Activated CD4-positive, alpha-beta memory T cell treated with anti-CD3 and anti-CD28 coated beads, Interleukin-2, amount 10 ng/mL, durations not matched to agents 7 days and 5 days (primary cell): ENCODE results near the gene ATAD2B. TPM values are rescaled to one million over a fixed set of nuclear protein-coding genes. Genes with fewer than 3 reads are reported as not detected.

Source experiments
- CTCF ChIA-PET: fragments of 350-600 bp; sonication (Branson Sonifier 250); formaldehyde crosslinking; loops from one replicate; lab custom pipeline; 2021; ENCODE audit warnings: antibody characterized with exemption, inconsistent platforms; lab: Charles Lee
- POLR2A ChIA-PET: fragments of 350-600 bp; sonication (Branson Sonifier 250); formaldehyde crosslinking; loops from one replicate; lab custom pipeline; 2021; ENCODE audit warnings: antibody characterized with exemption; lab: Charles Lee
- DNase-seq: peaks from one replicate; pipeline ENCODE4 v3.0.0-alpha.2; 2020
- H3K27ac Mint-ChIP-seq: one replicate; pipeline ENCODE4 v1.8.0; 2021; ENCODE audit warnings: mild to moderate bottlenecking, mixed read lengths
- H3K27me3 Mint-ChIP-seq: one replicate; pipeline ENCODE4 v1.8.0; 2021; ENCODE audit warnings: mixed read lengths
- H3K36me3 Mint-ChIP-seq: one replicate; pipeline ENCODE4 v1.8.0; 2021; ENCODE audit warnings: low read depth, mixed read lengths
- H3K4me1 Mint-ChIP-seq: one replicate; pipeline ENCODE4 v1.8.0; 2021; ENCODE audit warnings: mixed read lengths
- H3K4me3 Mint-ChIP-seq: one replicate; pipeline ENCODE4 v1.8.0; 2021; ENCODE audit warnings: mild to moderate bottlenecking, mixed read lengths
- H3K9me3 Mint-ChIP-seq: one replicate; pipeline ENCODE4 v1.8.0; 2021; ENCODE audit warnings: mixed read lengths
- total RNA-seq, 2 experiments: library from RNA; stranded (reverse); gene quantifications; one replicate each; pipeline ENCODE4 v1.2.3, GENCODE V29; 2021

Gene ATAD2B
- total RNA-seq, 2 experiments from 2014 or later = 17.6 to 19.5 TPM

GRCh38 chr2:23904692-23905091, 22.2 kb downstream of the ATAD2B start:
- H3K36me3 Mint-ChIP-seq = no peaks in the 10 kb centered on the region
- ChIA-PET CTCF (interaction anchor here (0.7 kb wide), 1 partner anchor 20 kb away, joined by 3 read pairs; no protein-coding TSS in a partner anchor), POLR2A (interaction anchor here (0.7 kb wide), 1 partner anchor 21 kb away, joined by 3 read pairs; no protein-coding TSS in a partner anchor)
- no peaks in the 10 kb centered on the region for H3K27me3 Mint-ChIP-seq
- no peak overlapping the region for H3K4me3 Mint-ChIP-seq
- H3K4me1 Mint-ChIP-seq = peaks cover 7% of the 10 kb centered on the region
- no peaks in the 10 kb centered on the region for H3K9me3 Mint-ChIP-seq
- DNase-seq = no peak
- H3K27ac Mint-ChIP-seq = no peak overlapping the region

GRCh38 chr2:23904215-23904614, 22.7 kb downstream of the ATAD2B start:
- ChIA-PET CTCF (interaction anchor here (0.7 kb wide), 2 partner anchors 19 to 482 kb away, joined by 3 read pairs; no protein-coding TSS in a partner anchor), POLR2A (interaction anchor here (0.7 kb wide), 1 partner anchor 21 kb away, joined by 3 read pairs; no protein-coding TSS in a partner anchor)
- no peak overlapping the region for H3K4me3 Mint-ChIP-seq
- DNase-seq = no peak
- H3K27me3 Mint-ChIP-seq = no peaks in the 10 kb centered on the region
- H3K4me1 Mint-ChIP-seq = peaks cover 7% of the 10 kb centered on the region
- no peaks in the 10 kb centered on the region for H3K36me3 Mint-ChIP-seq
- no peaks in the 10 kb centered on the region for H3K9me3 Mint-ChIP-seq
- H3K27ac Mint-ChIP-seq = no peak overlapping the region

GRCh38 chr2:23903034-23903433, 23.9 kb downstream of the ATAD2B start:
- Mint-ChIP-seq H3K27me3 (no peaks in the 10 kb centered on the region), H3K4me3 (no peak overlapping the region), H3K9me3 (no peaks in the 10 kb centered on the region), H3K36me3 (no peaks in the 10 kb centered on the region), H3K27ac (no peak overlapping the region), H3K4me1 (peaks cover 7% of the 10 kb centered on the region)
- ChIA-PET POLR2A (no interaction called here), CTCF (interaction anchor here (1.0 kb wide), 1 partner anchor 78 kb away, joined by 3 read pairs; no protein-coding TSS in a partner anchor)
- DNase-seq = no peak

GRCh38 chr2:23901966-23902846, 24.7 kb downstream of the ATAD2B start:
- Mint-ChIP-seq H3K4me1 (peaks cover 7% of the 10 kb centered on the region), H3K27ac (no peak overlapping the region), H3K4me3 (no peak overlapping the region), H3K36me3 (no peaks in the 10 kb centered on the region), H3K27me3 (no peaks in the 10 kb centered on the region), H3K9me3 (no peaks in the 10 kb centered on the region)
- ChIA-PET CTCF (interaction anchor here (1.0 kb wide), 1 partner anchor 78 kb away, joined by 3 read pairs; no protein-coding TSS in a partner anchor), POLR2A (no interaction called here)
- no peak for DNase-seq

- DNase-seq = no peak
- Mint-ChIP-seq H3K36me3 (no peaks in the 10 kb centered on the region), H3K27ac (no peak overlapping the region), H3K4me1 (peaks cover 9% of the 10 kb centered on the region), H3K4me3 (no peak overlapping the region), H3K27me3 (no peaks in the 10 kb centered on the region), H3K9me3 (no peaks in the 10 kb centered on the region)
- ChIA-PET POLR2A (interaction anchor here (0.8 to 1.7 kb wide), 4 partner anchors 10 to 26 kb away, joined by 4 to 6 read pairs (median 4); partner anchors contain the start of gene ATAD2B), CTCF (interaction anchor here (1.0 kb wide), 1 partner anchor 10 kb away, joined by 4 read pairs; no protein-coding TSS in a partner anchor)
Measured at GRCh38 chr2:23900541-23901322, 26.2 kb downstream of the ATAD2B start.

GRCh38 chr2:23900133-23900532, 26.8 kb downstream of the ATAD2B start:
- Mint-ChIP-seq H3K36me3 (no peaks in the 10 kb centered on the region), H3K27me3 (no peaks in the 10 kb centered on the region), H3K9me3 (no peaks in the 10 kb centered on the region), H3K4me3 (no peak overlapping the region), H3K27ac (no peak overlapping the region), H3K4me1 (peaks cover 9% of the 10 kb centered on the region)
- ChIA-PET CTCF (interaction anchor here (1.0 kb wide), 1 partner anchor 11 kb away, joined by 4 read pairs; no protein-coding TSS in a partner anchor), POLR2A (interaction anchor here (1.4 to 1.7 kb wide), 3 partner anchors 9 to 27 kb away, joined by 4 to 6 read pairs (median 4); partner anchors contain the start of gene ATAD2B)
- DNase-seq = no peak

GRCh38 chr2:23871206-23871605, 55.7 kb downstream of the ATAD2B start:
- ChIA-PET CTCF (no interaction called here), POLR2A (interaction anchor here (0.9 kb wide), 1 partner anchor 55 kb away, joined by 3 read pairs; no protein-coding TSS in a partner anchor)
- Mint-ChIP-seq H3K9me3 (no peaks in the 10 kb centered on the region), H3K4me3 (no peak overlapping the region), H3K4me1 (peaks cover 15% of the 10 kb centered on the region), H3K27me3 (no peaks in the 10 kb centered on the region), H3K27ac (no peak overlapping the region), H3K36me3 (peaks cover 45% of the 10 kb centered on the region)
- DNase-seq = no peak

- no peak for DNase-seq
- Mint-ChIP-seq H3K4me3 (no peak overlapping the region), H3K4me1 (peaks cover 15% of the 10 kb centered on the region), H3K27me3 (no peaks in the 10 kb centered on the region), H3K9me3 (no peaks in the 10 kb centered on the region), H3K27ac (no peak overlapping the region), H3K36me3 (peaks cover 31% of the 10 kb centered on the region)
- CTCF ChIA-PET = interaction anchor here (1.3 to 2.1 kb wide), 2 partner anchors 43 to 59 kb away, joined by 3 to 6 read pairs; partner anchors contain the start of gene ATAD2B
- POLR2A ChIA-PET = no interaction called here
Measured at GRCh38 chr2:23867449-23867848, 59.5 kb downstream of the ATAD2B start.

- H3K9me3 Mint-ChIP-seq = no peaks in the 10 kb centered on the region
- no peak overlapping the region for H3K4me3 Mint-ChIP-seq
- ChIA-PET POLR2A (no interaction called here), CTCF (interaction anchor here (1.3 kb wide), 1 partner anchor 39 kb away, joined by 3 read pairs; no protein-coding TSS in a partner anchor)
- H3K36me3 Mint-ChIP-seq = peaks cover 19% of the 10 kb centered on the region
- H3K27ac Mint-ChIP-seq = no peak overlapping the region
- no peaks in the 10 kb centered on the region for H3K27me3 Mint-ChIP-seq
- DNase-seq = no peak
- peaks cover 9% of the 10 kb centered on the region for H3K4me1 Mint-ChIP-seq
Measured at GRCh38 chr2:23862716-23863426, 64.1 kb downstream of the ATAD2B start.

- H3K4me3 Mint-ChIP-seq = no peak overlapping the region
- no peaks in the 10 kb centered on the region for H3K9me3 Mint-ChIP-seq
- ChIA-PET CTCF (interaction anchor here (1.3 kb wide), 1 partner anchor 38 kb away, joined by 3 read pairs; no protein-coding TSS in a partner anchor), POLR2A (no interaction called here)
- no peak overlapping the region for H3K27ac Mint-ChIP-seq
- H3K4me1 Mint-ChIP-seq = peaks cover 2% of the 10 kb centered on the region
- peaks cover 13% of the 10 kb centered on the region for H3K36me3 Mint-ChIP-seq
- no peak for DNase-seq
- H3K27me3 Mint-ChIP-seq = no peaks in the 10 kb centered on the region
Measured at GRCh38 chr2:23861952-23862351, 65.0 kb downstream of the ATAD2B start.

- Mint-ChIP-seq H3K36me3 (peaks cover 12% of the 10 kb centered on the region), H3K27me3 (no peaks in the 10 kb centered on the region), H3K4me3 (no peak overlapping the region), H3K27ac (no peak overlapping the region), H3K9me3 (no peaks in the 10 kb centered on the region), H3K4me1 (no peaks in the 10 kb centered on the region)
- CTCF ChIA-PET = no interaction called here
- DNase-seq = no peak
- POLR2A ChIA-PET = no interaction called here
Measured at GRCh38 chr2:23859983-23860382, 66.9 kb downstream of the ATAD2B start.

- ChIA-PET POLR2A (interaction anchor here (0.7 kb wide), 1 partner anchor 9 kb away, joined by 3 read pairs; no protein-coding TSS in a partner anchor), CTCF (no interaction called here)
- H3K27me3 Mint-ChIP-seq = no peaks in the 10 kb centered on the region
- no peaks in the 10 kb centered on the region for H3K9me3 Mint-ChIP-seq
- no peaks in the 10 kb centered on the region for H3K4me1 Mint-ChIP-seq
- H3K36me3 Mint-ChIP-seq = peaks cover 13% of the 10 kb centered on the region
- no peak overlapping the region for H3K4me3 Mint-ChIP-seq
- DNase-seq = no peak
- H3K27ac Mint-ChIP-seq = no peak overlapping the region
Measured at GRCh38 chr2:23859234-23859633, 67.7 kb downstream of the ATAD2B start.
